GM12874 (cell line): Measurements from ENCODE around the gene FAM13A.

ENCODE experiments used
- TF ChIP-seq, protein P1 (sequence below): IDR thresholded peaks from 2 replicates; pipeline ENCODE4 v1.5.1; 2011; ENCODE audit warnings: low read depth, mild to moderate bottlenecking, control low read depth, low read length, moderate library complexity; ENCODE audit not compliant: insufficient read depth

FAM13A gene

DNA sequence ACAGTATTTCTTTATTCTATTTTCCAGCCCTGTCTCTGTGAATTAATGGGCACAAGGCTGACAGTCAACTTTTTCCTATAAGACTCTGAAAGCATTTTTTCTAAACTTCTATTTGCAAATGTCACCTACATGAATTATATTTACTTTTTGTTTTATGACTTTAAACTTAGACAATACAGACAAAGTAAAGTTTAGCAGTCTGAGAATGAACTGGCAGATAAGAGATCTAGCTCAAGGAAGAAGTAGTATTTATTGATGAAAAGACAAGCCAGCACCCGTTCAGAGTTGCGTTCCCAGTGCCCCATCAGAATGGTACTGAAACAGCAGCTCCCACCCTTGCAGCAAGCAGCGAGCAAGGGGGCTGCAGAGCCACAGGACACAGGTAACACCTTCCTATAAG, 148.5 kb downstream of the FAM13A start:
- TF ChIP-seq, protein P1, sequence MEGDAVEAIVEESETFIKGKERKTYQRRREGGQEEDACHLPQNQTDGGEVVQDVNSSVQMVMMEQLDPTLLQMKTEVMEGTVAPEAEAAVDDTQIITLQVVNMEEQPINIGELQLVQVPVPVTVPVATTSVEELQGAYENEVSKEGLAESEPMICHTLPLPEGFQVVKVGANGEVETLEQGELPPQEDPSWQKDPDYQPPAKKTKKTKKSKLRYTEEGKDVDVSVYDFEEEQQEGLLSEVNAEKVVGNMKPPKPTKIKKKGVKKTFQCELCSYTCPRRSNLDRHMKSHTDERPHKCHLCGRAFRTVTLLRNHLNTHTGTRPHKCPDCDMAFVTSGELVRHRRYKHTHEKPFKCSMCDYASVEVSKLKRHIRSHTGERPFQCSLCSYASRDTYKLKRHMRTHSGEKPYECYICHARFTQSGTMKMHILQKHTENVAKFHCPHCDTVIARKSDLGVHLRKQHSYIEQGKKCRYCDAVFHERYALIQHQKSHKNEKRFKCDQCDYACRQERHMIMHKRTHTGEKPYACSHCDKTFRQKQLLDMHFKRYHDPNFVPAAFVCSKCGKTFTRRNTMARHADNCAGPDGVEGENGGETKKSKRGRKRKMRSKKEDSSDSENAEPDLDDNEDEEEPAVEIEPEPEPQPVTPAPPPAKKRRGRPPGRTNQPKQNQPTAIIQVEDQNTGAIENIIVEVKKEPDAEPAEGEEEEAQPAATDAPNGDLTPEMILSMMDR, result no peak

DNA sequence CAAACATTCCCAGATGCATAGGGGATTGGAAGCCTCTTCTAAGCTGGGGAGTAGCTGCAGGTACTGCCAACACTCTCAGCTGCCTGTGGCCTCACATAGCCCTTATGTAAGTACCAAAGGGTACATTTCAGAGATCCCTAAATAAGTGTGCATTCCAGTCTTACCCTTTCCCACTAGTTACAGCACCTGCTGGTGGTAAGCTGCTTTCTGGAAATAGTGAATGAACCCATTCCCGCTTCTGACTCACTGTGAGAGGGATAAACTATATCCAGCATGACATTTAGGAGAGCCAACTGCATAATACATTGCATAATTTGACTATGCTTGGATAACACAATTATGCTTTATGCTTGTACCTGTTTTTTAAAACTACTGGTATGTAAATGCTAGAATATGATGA, 149.0 kb downstream of the FAM13A start:
- TF ChIP-seq, protein P1, result no peak

DNA sequence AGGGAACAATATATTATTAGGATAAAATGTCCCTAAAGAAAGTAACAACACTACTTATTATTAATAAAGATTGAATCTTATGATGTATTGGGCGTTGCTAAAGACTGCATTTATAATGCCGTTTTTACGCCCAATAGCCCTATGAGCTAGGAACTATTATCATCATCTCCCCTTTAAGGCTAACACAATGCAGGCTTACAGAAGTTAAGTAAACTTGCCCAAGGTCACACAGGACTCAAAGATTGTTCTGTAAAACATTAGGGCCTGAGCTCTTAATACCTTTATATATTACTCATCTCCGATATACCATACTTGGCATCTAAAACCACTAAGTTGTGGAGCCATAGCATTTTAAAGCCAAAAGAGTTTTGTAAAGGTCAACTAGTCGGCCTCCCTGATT, 149.5 kb downstream of the FAM13A start:
- TF ChIP-seq, protein P1, result no peak

DNA sequence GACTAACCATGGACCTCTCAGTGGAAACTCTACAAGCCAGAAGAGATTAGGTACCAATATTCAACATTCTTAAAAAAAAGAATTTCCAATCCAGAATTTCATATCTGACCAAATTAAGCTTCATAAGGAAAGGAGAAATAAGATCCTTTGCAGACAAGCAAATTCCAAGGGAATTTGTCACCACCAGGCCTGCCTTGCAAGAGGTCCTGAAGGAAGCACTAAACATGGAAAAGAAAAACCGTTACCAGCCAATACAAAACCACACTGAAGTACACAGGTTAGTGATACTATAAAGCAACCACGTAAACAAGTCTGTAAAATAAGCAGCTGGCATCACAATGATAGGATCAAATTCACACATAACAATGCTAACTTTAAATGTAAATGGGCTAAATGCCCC, 156.6 kb downstream of the FAM13A start:
- TF ChIP-seq, protein P1, result no peak

DNA sequence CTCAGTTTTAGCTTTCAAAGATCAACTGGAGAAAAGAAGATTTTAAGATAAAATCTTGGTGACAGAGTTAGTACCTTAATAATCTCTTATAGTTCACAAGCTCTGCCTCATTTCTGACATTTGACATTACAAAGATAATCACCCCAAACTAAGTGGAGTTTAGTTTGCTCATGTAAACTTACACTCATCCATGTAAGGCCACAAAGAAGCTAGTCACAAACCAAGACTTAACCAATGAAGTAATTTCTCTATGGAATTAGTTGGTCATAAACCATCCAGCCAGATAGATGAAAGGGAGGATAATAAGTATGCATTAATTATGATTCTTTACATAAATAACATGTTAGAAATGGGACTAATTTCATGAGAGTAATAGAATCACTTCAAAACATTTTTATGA, 159.2 kb downstream of the FAM13A start:
- TF ChIP-seq, protein P1, result no peak

DNA sequence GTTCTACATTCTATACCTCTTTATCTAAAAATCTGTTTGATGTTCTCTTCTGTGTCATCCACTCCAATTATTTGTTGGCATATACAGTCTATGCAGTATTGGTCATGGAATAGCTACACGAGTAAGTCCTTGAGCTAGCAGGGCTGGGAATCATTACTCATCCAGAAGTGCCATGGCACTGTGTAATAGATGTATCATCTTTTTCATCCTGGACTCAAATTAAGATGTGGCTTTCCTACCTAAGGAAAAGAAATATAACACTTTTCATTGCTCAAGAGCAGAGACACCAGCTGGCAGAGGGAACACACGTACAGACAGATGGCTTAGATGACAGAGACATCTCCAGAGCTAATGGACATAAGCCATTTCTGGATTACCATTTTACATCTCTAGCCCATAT, 159.8 kb downstream of the FAM13A start:
- TF ChIP-seq, protein P1, result no peak

DNA sequence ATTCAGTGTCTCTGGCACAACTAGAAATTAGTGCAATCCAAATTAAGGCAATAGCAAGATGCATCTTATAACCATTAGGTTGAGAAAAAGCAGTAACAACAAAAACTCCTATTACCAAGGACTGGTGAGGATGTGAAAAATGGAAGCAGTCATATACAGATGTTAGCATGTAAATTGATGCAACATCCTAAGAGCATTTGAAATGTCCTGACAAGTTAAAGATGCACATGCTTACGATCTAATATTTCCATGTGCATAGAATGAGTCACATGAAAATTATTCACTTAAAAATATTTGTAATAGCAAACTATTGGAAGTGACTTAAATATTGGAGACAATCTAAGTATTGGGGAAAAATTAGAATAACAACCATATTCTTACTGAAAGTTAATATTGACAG, 163.0 kb downstream of the FAM13A start:
- TF ChIP-seq, protein P1, result no peak

DNA sequence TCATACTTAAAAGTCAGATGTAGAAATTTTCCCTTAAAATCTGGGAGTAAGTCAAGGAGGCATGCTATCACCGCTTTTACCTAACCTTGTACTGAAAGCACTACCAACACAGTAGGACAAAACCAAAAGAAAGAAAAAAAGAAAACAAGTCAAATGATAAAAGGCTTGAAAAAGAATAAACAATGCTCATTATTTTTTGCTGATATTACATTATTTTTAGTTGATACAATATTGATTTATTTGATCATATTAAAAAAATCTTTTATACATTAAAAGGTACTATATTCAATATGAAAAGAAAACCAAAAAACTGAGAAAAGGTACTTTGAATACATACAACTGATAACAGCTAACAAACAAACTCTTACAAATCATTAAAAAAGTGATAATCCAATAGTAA, 164.3 kb downstream of the FAM13A start:
- TF ChIP-seq, protein P1, result no peak
